Esophagus squamous epithelium (tissue), 4 donors: Measurements from ENCODE around the gene JUNB.

Source experiments
- POLR2A ChIP-seq, 4 donors: fragments of 450-650 bp; IDR thresholded peaks; one replicate each; pipeline ENCODE4 v1.6.1; 2017; ENCODE audit warnings: antibody characterized with exemption in 4 of 4, mild to moderate bottlenecking in 4 of 4, moderate library complexity in 3 of 4
- TF ChIP-seq, protein P1 (sequence below), 6 experiments: fragments of 450-650 bp in 4 of 6; fragments of 200-600 bp in 2 of 6; sonication (generic) in 2 of 6; IDR thresholded peaks; one replicate each; pipeline ENCODE4 v1.5.1; 2016 to 2019; ENCODE audit warnings: antibody characterized with exemption in 6 of 6, mild to moderate bottlenecking in 4 of 6, moderate library complexity in 4 of 6

DNA sequence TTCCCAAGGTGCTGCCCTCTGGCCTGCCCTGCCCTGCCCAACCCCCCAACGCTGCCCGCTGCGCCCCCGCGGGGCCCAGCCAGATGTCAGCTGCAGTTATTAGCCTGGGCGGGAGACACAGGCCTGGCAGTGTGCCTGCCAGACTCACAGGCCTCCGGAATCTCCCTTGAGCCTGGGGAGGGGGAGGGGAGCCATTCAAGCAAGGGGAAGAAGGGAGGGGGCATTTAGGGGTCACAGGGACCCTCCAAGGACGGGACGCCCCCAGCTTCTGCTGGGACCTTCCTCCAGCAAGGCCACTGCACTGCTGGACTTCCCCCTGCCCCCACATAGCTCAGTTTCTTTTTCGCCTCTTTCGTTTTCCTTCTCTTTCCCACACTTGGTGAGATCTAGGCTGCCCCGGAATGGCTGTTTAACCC lies 2.6 kb upstream of the JUNB start:
- TF ChIP-seq, protein P1, sequence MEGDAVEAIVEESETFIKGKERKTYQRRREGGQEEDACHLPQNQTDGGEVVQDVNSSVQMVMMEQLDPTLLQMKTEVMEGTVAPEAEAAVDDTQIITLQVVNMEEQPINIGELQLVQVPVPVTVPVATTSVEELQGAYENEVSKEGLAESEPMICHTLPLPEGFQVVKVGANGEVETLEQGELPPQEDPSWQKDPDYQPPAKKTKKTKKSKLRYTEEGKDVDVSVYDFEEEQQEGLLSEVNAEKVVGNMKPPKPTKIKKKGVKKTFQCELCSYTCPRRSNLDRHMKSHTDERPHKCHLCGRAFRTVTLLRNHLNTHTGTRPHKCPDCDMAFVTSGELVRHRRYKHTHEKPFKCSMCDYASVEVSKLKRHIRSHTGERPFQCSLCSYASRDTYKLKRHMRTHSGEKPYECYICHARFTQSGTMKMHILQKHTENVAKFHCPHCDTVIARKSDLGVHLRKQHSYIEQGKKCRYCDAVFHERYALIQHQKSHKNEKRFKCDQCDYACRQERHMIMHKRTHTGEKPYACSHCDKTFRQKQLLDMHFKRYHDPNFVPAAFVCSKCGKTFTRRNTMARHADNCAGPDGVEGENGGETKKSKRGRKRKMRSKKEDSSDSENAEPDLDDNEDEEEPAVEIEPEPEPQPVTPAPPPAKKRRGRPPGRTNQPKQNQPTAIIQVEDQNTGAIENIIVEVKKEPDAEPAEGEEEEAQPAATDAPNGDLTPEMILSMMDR (IDR thresholded peaks at IDR 0.05): no peak
- TF ChIP-seq POLR2A (IDR thresholded peaks at IDR 0.05): peak in 1 of 4 donors; percentile 12
